Activated CD4-positive, alpha-beta T cell treated with anti-CD3 and anti-CD28 coated beads for 48 hours (primary cell): Measurements from ENCODE around the gene BATF.

Experiments
- DNase-seq: peaks from one replicate; pipeline ENCODE4 v3.0.0-alpha.2; 2020

BATF gene

DNA sequence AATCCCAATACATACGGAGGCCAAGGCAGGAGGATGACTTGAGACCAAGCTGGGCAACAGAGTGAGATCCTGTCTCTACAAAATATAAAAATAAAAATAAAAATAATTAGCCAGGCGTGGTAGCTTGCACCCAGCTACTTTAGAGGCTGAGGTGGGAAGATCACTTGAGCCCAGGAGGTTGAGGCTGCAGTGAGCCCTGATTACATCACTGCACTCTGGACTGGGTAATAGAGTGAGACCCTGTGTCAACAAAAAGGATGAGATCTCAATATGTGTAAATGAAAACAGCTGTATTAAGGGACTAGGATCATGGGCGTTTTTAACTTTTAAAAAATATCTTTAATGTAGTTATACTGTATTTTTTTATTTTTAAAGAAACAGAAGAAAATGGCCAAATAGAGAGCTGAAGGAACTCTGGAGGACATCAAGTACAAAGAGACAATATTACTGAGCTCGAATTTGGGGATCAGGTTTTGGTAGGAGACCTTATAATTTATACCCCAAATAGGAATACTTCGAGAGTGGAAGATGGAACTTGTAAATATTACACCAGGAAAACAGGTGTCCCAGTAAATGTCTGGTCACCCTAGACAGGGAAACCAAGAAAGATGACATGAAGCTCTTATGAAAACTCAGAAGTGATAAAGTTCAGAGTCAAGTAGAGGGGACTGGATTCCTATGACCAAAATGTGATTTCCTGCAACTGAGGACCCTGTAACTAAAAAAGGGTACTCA, 13.1 kb downstream of the BATF start:
- no peak for DNase-seq

DNA sequence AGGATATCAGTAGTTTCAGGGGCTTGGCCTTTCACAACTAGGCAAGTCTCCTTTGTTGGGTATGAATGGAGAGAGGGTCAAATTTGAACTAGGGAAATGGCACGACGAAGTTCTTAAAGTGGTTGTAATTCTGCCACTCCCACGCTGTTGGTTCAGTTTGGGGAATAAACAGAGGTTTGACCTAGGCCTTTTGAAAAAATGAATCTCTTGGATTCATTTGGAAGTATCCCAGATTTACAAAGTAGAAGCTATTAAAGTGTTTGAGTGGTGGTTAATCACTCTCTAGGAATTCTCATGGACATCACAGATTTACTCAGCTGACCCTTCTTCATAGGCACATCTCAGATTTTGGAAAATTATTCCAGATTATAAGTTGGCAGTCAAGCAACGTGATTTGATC, 14.8 kb downstream of the BATF start:
- DNase-seq: no peak

DNA sequence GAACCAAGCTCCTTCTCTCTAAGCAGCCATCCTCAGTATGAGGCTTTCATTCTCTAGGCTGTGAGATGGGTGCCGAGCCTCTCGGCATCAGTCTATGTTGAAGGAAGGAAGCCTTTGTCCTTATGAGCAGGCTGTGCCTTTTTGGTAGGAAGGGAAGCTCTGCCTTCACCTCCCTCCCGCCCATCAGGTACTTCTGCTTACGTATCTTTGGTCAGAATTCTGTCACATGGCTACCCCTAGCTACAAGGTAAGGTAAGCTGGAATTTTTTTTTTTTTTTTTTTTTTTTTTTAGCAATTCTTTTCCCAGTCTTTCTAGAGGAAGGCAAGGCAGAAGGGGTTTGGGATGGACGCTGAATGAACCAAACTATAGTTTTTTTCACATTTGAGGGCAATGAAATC, 16.9 kb downstream of the BATF start:
- DNase-seq: no peak

DNA sequence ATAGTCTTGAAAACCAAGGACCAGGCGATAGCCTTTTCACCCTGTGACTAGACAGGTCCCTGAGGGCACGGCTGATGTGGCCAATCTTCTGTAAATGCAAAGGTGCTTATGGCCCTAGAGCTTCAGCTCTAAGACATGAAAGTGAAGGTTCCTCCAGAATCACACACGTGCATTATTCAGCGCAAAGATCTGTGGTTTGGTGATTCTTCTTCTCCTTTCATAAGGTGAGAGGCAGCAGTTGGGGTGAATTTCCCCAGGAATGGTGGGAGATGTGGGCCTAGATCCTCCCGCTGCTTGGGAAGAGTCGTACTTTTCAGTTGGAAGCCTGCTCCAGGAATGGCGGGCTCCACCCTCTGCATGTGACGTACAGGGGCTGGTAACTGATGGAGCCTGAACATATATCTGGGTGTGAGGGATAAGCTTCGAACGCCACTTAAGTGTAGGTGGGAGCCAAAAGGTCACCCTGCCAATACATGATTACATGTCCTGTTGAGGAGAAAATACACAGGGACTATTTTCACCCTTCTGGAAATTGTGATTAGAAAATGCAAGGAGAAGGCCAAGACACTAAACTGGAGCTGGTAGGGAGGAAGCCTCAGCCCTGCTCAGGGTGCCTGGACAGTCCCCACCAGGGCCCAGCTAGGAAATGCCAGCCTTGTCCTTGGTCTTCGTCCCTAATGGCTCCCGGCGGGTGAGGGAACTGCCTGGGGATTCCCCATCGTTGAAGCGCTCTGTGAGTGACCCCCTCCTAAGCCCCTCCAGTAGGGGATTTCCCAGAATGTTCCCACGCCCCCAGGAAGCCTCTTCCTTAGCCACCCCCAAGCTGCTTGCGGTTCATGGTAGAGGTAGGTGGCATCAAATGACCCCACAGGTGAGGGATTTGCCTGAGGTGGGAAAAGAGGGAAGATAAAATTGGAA, 17.6 kb downstream of the BATF start:
- peak; percentile 67 for DNase-seq

DNA sequence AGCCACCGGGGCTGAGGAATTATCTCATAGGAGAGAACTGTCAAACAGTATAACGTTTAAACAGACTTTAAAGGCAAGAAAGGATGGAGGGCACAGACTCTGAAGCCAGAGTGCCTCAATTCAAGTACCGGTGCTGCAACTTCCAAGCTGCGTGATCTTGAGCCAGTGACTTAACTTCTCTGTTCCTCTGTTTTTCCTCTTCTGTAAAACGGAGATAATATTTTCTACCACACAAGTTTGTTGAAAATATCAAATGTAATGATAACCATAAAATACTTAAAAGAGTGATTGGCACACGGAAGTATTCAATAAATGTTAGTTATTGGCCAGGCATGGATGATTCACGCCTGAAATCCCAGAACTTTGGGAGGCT, 18.2 kb downstream of the BATF start:
- DNase-seq: no peak

DNA sequence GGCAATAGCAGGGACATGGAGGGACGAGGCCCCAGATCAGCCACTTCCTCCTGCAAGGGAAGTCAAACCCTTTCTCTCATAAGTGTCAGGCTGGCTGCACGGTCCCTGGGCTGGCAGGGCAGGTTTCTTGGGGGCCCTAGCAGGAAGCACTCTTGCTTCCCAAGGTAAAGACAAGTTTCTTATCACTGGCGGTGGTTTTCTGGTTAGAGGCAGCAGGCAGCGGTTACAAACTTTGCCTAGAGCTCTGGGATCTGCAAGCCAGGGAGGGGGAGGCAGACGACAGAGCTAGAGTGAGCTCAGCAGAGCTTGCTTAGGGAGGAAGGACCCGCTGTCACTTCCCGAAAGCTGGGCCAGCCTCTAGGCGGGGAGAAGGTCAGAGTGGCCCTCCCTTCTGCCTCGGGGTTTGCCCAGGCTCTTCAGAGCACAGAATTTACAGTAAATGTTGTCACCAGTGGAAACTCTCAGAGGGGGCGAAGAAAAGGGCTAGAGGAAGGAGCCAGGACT, 20.4 kb downstream of the BATF start:
- DNase-seq: peak; percentile 91

DNA sequence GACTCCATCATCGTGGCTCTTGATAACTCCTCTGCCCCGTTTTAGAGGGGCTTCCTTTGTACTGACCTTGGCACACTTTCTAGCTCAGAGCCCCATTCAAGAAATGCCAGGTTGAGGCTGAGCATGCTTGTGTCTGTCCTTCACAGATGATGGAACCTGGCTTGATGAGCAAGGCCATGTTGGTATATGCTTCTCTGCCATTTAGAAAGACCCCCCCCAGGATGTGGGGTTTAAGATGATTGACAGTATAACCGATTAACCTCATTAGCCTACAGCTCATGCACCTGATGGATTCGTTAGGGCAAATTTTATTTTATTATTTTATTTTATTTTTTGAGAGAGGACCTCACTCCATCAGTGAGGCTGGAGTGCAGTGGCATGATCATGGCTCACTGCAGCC, 21.0 kb downstream of the BATF start:
- DNase-seq: no peak

DNA sequence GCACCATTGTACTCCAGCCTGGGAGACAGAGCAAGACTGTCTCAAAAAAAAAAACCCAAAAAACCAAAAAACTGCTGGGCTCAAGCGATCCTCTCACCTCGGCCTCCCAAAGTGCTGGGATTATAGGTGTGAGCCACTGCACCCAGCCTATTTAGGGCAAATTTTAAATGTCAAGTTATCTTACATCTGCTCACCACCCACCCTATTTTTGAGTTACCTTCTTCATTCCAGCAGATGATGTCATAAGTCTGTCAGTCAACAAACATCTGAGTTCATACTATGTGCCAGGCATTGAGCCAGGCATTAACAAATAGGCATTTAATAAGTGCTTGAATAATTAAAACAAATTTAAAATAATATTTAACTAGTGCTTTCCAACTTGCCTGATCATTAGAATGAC, 21.5 kb downstream of the BATF start:
- DNase-seq: no peak

DNA sequence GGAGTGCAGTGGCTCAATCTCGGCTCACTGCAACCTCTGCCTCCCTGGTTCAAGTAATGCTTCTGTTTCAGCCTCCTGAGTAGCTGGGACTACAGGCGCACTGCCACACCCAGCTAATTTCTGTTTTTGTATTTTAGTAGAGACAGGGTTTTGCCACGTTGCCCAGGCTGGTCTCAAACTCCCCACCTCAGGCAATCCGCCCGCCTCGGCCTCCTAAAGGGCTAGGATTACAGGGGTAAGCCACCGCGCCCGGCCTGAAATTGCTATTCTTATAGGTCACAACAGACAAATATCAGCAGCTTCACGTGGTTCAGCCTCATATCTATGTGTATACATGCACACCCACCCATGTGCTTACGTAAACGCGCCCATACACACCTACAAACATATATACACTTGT, 23.6 kb downstream of the BATF start:
- DNase-seq: no peak

DNA sequence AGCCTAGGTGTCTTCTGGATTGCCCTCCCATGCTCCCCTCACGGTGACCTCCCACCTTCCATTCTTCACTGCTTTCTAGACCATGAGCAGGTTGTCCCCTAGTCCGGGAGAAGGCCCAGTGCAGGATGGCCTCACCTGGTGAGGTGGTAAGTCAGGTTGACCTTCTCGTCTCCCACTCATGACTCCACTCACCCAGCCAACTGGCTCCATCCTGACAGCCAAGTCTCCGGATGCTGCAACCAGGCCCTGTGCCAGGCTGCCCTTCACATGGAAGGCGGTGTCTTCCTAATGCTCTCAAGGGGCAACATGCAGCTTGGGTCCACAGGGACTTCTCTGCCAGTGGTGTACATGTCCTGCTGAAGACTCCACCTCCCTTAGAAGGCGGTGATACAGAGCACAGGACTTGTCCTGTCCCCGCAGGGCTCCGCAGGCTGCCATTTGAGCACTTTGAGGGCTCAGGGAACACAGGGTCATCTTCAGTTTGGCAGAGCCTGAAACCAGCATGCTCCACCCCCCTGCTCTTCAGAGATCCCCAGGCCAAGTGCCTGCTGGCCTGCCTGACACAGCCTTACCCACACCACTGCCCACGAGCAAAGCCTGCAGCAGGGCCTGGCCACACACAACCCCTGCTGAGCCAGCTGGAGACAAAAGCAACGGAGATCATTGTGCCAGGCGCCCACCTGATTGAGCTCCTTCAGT, 25.4 kb downstream of the BATF start:
- DNase-seq: no peak

DNA sequence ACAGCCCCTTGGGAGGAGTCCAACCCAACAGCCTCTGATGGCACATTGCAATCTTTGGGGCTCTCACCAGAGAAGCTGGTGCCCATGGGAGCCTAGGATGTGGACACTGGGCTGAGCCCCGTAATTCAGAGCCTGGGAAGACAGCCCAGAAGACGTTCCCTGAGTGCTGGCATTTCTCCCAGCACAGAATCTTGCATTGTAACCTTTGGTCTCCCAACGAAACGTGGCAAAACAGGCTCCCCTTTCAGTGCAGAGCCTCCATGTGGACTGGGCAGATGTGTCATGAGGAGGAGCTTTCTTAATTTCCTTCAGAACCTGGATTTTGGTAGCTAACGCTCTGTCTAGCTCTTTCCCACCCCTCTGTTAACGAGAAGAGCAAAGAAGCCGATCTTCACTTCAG, 26.3 kb downstream of the BATF start:
- DNase-seq: no peak

DNA sequence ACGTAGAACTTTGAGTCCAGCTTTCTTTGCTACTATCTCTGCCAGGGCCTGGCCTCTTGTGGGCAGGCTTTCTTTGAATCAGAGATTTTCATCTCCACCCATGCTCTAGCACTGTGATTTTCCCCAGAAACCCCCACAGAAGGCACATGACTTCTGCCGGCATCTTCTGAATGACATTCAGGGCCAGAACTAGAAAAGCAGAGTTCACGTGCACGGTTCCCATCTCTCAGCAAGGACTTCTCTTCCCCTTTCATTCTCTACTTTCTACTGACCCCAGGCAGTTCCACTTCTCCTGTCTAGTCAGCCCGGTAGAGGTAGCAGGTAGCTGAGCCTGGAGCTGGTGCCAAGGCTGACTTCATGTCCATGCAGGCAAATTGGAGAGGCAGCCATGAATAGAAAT, 26.9 kb downstream of the BATF start:
- peak; percentile 53 for DNase-seq

DNA sequence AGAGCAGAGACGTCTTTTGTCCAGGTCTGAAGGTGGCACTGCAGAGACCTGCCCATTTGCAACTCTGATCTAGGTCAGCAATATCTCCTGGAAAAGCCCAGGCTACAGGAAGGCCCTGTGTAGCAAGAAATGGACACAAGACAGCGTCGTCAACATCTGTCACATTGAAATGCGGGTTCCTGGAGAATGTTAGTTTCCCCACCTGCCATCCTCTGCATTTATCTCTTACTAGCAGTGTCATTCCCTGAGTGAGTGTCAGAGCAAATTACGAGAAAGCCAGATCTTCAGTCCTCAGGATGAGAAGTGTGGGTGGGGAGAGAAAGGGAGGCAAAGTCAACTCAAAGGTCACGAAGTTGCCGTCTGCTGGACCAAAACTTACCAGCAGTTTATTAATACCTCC, 28.8 kb downstream of the BATF start:
- DNase-seq: no peak

DNA sequence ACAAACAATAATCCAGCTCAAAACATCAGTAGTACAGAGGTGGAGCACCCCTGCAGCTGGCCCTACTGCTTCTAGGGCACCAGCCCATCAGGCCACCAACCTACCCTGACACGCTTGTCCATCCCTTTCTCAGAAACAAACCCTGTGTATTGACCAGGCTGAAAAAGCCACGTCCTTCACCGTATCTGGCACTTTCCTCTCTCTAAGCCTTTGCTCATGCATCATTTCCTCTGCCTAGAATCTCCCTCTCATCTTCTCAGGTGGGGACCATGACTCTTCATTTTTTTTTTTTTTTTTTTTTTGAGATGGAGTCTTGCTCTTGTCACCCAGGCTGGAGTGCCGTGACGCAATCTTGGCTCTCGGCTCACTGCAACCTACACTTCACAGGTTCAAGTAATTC, 30.9 kb downstream of the BATF start:
- no peak for DNase-seq

DNA sequence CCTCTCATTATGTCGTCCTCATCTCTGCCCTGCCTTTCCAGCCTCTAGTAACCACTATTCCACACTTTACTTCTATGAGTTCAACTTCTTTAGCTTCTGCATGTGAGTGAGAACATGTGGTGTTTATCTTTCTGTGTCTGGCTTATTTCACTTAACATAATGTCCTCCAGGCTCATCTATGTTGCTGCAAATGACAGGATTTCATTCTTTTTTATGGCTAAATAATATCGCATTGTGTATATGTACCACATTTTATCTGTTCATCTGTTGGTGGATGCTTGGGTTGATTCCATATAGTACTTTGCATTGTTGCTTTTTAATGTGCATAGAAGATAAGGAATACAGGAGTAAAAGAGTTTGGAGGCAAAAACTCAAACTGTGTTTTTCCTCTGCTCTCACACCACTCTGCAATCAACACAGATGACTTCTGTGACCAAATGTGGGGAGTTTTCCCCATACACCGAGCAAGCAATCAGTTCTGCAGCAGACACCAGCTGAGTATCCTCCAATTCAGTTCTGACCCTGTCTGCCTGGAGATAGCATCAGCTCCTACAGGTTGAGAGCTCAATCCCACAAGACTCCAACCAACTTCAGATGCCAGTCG, 31.6 kb downstream of the BATF start:
- DNase-seq: no peak

DNA sequence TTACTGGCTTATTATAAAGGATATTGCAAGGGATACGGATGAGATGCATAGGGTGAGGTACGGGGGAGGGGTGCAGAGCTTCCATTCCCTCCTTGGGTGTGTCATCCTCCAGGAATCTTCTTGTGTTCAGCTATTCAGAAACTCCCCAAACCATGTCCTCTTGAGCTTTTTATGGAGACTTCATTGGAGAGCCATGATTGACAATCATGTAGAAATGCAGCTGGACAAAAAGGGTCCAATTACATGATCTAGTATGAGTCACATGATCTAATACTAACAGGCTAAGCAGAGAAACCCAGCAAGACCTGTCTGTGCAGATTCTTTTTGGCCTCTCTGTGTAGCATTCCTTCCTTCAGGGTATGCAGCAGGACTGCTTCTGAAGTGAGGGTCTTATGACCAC, 32.2 kb downstream of the BATF start:
- DNase-seq: no peak

DNA sequence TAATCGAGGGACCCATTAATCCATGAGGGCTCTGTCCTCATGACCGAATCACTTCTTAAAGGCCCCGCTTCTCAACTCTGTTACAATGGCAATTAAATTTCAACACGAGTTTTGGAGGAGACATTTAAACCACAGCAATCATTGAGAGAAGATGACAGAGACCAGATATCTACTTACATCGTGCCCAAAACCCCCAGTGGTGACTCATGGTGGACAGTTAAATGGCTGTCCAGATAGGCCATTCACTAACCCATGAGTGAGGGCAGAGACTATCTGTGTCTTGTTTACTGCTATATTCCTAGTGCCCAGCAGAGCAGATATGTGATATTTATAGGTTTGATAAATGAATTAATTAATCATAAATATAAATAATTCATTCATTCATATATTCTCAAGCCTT, 36.2 kb downstream of the BATF start:
- no peak for DNase-seq

DNA sequence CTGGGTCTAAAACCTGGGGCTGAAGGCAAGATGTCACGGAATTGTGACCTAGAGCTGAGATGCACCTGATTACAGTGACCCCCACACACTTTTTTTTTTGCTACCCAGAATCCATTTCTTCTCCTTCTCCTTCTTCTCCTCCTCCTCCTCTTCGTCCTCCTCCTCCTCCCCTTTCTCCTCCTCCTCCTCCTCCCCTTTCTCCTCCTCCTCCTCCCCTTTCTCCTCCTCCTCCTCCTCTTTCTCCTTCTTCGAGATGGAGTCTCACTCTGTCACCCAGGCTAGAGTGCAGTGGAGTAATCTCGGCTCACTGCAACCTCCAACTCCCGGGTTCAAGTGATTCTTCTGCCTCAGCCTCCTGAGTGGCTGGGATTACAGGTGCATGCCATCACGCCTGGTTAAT, 36.8 kb downstream of the BATF start:
- DNase-seq: no peak

DNA sequence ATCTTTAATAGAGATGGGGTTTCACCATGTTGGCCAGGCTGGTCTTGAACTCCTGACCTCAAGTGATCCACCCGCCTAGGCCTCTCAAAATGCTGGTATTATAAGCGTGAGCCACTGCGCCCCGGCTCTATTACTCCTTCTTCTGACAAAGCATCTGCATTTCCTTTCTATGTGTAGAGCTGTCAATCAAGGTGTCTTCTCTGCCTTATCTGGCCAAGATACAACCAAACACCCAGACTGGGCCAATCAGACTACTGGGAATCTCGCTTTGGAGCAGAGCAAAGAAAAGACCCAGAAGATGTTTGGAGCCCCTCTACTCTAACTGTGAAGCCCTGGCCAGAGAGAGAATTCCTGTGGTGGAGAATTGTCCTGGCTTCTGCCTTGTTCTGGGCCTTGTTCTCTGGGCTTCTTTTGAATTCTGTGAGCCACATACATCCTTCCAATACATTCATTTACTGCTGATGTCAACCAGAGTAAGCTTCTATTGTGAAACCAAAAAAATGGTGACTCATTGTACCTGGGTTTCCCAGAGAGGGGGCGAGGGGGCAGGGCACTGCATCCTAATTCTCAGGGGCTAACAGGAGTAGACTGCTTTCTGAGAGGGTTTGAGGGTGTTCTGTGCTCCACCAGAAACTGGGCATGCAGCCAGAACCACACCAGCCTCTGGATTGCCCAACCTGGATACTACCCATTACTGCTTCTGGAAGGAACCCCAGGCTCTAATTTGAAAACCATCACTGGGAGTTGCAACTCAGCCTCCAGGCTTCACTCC, 37.4 kb downstream of the BATF start:
- DNase-seq: peak; percentile 82

DNA sequence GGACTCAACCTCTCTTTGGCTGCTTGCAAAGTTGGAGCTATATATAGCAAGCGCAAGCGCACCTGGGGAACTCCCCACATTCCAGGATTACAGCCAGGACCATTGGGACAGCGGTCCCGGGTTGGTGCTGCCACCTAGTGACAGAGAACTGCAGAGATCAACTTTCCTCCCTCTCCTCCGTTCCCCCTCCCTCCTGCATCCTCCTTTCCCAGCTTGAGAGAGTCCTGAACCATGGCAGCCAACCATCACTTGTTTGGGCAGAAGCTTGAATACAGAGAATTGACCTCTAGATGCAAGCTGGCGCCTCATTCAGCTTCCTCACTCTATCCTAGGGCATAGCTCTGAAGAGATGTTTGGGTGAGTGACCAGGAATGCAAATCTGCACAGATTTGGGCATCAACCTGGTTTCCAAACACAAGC, 38.8 kb downstream of the BATF start:
- DNase-seq: peak; percentile 57

DNA sequence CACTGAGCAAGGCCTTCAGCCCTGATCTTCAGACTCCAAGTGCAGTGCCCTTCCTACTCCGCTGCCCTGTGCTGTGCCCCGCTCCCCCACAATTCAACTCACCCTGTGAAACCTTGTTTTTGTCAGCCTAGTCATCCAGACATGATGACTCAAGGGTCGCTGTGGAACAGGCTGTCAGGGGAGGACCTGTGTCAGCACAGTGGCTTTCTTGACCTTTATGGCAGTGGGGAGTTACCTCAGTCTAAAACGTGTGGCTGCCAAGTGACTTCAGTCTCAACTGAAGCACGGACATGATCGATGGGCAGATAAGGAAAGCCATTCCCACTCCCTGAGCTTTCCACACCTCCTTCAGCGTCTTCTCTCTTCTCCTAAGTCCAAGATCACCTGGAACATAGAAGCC, 39.8 kb downstream of the BATF start:
- DNase-seq: peak; percentile 86

DNA sequence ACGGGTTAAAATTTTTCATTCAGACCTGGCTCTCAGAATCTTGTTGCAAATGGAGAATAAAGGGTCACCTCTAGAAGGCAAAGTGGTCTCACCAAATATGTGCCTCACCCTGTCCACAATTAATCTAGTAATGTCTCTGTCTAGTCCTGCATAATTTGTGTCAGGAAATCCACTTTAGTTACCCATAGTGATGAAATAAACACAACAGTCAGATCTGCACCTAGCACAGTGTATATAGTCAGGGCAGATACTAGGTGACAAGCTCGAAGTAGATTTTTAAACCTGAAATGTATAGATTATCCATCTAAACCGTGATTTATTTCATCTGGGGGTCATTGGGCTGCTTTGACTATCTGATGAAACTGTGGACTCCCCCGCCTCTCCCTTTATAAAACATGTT, 40.2 kb downstream of the BATF start:
- DNase-seq: no peak
